ENCODE results near the gene DSCAM.

The DSCAM gene

DNA sequence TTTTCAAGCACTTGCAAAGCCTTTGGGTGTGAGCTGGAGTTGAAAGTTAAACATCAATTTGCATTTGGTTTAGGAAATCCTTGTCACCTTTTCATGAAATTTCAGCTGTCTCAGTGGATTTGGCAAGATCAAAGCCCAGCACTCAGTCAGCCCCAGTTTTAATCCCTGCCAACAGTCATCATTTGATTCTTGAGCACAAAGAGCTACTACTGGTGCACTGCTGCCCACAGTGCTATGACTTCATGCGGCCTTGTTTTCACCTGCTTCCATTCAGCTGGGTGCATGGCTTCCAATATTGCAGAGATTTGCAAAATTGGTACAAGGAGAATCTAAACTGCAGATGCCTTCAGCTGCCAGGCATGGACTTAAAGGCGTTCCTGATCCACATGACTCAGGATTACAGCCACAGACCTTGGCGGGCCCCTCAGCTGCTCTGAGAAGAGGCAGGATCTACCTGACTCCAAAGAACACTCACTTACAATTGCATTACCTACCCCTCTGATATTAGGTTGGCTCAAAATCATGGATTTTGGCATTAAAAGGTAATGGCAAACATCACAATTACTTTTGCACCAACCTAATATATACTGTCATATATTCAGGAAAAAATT is 259.1 kb downstream of the DSCAM start:
- no peak for DNase-seq

- no peak for DNase-seq
Measured at GRCh38 chr21:40586575-40586974, 260.4 kb downstream of the DSCAM start.

DNA sequence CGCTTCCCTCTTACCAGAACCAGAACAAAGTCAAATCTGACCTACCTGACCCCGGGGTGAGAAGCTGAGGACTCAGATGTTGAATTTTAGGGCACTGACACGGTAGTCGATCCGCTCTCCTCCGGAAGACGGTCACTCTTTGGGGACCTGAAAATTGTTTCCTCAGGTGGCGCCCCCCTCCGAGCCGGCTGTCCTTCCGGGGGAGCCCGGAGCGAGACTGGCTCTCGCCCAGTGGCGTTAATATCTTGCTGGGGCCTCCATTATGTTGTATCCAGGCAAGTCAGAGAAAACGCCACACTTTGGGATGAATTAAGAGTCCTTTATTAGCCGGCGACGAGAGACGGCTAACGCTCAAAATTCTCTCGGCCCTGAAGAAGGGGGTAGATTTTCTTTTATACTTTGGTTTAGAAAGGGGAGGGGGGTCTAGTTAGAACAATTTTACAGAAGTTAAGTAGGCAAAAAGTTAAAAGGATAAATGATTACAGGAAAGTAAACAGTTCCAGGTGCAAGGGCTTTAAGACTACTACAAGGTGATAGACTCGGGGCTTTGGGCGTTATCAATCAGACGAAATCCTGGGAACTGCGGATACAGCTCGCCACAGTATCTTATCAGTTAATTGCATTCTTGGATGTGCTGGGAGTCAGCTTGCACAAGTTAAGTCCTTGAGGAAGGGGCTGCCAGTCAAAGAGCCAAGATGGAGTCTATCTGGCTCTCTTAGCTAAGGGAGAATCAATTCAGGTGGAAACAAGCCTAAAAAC is 269.5 kb downstream of the DSCAM start:
- DNase-seq: no peak

- no peak for DNase-seq
Measured at GRCh38 chr21:40575976-40576375, 271.0 kb downstream of the DSCAM start.

DNA sequence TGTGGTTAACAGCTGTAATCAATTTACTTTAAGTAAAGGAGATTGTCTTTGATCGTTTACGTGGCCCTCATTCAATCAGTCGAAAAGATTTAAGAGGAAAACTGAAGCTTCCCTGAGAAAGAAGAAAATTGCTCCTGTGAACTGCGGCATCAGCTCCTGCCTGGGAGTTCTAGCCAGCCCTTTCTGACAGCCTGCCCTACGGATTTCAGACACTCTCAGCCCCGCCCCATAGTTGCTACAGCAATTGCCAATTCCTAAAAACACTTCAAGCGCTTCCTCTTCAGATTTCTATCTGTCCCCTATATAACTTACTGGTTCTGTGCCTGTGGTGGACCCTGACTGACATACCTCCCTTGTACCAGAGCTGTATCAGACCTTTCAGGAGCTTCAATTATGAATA is 277.6 kb downstream of the DSCAM start:
- DNase-seq: no peak

DNA sequence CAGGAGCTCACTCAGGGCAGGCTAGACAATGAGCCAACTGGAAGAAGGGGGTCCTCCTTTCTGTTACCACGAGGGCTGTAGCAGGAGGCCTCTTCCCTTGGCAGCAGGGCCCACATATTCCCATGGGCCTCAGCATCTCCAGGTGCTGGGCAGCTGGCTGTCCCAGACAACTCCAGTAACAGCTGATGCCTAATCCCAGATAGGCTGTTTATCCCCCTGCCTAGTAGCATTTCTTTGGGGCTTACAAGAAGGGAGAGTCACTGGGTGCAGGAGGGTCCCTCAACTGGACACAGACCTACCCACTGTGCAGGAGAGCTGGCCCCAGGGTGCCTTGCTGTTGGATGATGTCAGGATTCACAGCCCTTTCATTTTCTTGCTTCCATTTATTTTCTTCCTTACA is 278.2 kb downstream of the DSCAM start:
- DNase-seq: no peak

DNA sequence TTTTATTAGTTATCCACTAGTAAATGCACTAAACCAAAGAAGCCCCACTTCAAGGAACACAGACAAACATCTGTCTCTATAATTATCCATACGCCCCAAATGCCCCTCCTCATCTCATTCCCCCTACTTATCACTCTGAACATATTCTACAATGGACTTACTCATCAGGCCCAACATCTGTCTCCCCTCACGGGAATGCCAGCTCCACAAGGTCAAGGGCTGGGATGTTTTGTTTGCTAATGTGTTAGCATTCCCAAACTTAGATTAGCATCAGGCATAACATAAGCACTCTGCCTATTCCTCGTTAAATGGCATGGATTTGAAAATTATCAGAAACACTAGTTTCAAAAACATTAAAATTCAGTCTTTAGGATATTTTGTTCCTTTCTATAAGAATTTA is 279.5 kb downstream of the DSCAM start:
- no peak for DNase-seq

DNA sequence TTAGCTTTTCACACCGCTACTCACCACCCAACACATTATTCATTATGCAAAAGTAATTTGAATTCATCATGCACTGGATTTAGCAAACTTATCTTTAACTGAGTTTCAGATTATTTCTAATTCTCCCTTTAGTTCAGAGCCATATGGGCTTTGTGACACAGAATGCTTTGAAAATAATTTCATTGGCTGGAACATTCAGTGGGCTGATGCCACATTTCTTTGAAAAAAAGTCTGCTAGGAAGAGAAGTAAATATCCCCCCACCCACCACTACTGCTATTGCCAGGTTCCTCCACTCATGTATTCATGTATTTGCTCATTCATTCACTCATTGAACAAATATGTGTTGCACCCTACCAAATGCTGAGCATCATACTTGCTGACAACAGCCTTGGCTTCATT is 280.5 kb downstream of the DSCAM start:
- DNase-seq: no peak

- no peak for DNase-seq
Measured at GRCh38 chr21:40564318-40564717, 282.6 kb downstream of the DSCAM start.

- no peak for DNase-seq
Measured at GRCh38 chr21:40563900-40564299, 283.1 kb downstream of the DSCAM start.

DNA sequence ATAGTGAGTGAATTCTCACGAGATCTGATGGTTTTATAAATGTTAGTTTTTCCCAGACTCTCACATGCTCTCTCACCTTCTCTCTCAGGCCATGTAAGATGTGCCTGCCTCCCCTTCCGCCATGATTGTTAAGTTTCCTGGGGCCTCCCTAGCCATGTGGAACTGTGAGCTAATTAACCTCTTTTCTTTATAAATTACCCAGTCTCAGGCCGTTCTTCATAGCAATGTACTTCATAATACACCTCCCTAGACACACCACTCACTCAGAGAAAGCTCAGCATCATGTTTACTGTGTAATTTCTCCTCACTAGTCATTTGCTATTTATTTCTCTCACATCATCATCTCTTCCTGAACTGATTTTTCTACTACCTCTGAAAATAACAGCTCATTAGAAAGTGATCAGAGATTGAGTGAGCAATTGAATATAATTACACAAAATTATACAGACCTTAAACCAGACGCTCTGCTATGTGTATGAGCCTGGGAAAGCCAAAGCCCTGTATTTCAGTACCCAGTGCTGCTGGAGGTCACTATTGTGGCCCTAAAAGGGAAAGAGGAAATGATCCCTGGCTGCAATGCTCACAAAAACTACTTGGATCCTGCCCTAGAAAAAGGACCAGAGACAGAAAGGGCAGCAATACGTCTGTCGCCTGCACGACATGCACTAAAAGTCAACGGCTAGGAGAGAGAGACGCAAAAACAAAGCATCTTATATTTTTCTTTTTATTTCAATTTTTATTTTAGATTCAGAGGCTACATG is 284.5 kb downstream of the DSCAM start:
- no peak for DNase-seq

GRCh38 chr21:40556442-40556968 is 290.5 kb downstream of the DSCAM start:
- no peak for DNase-seq

- no peak for DNase-seq
Measured at GRCh38 chr21:40555021-40555528, 291.9 kb downstream of the DSCAM start.

DNA sequence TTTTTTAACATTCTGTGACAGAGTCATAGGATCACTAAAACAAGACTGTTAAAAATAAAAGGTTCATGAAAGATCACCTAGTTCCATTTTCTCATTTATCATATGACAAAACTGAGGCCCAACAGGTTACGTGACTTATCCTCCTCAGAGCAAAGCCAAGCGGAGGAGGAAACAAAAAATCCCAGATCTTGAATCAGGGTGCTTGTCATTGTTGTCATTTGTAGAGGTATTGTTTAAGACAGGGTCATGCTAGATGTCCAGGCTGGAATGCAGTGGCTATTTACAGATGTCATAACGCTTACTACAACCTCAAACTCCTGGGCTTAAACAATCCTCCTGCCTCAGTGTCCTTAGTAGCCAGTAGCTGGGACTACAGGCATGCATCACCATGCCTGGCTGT is 293.2 kb downstream of the DSCAM start:
- DNase-seq: no peak

GRCh38 chr21:40547906-40548513 is 298.9 kb downstream of the DSCAM start:
- DNase-seq: no peak

DNA sequence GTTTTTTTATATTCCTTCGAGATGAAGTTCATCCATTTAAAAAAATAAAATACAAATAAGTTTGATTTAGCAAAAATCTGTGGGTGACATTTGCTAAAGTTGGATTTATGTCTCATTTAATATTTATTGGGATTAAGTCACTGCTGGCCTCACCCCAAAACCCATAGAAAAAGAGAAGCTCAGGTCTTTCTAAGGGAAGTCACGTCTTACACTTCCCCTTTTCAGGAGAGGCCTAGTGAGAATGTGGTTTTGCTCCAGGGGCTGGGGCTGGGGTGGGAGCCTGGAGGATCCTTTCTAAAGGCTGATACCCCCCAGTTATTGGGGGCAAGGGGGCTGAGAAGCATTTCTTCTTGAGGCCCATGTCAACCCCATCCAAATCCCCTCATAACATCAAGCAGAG is 300.3 kb downstream of the DSCAM start:
- no peak for DNase-seq

- DNase-seq: no peak
Measured at GRCh38 chr21:40540216-40540615, 306.7 kb downstream of the DSCAM start.

- DNase-seq: no peak
Measured at GRCh38 chr21:40534886-40535285, 312.1 kb downstream of the DSCAM start.

DNA sequence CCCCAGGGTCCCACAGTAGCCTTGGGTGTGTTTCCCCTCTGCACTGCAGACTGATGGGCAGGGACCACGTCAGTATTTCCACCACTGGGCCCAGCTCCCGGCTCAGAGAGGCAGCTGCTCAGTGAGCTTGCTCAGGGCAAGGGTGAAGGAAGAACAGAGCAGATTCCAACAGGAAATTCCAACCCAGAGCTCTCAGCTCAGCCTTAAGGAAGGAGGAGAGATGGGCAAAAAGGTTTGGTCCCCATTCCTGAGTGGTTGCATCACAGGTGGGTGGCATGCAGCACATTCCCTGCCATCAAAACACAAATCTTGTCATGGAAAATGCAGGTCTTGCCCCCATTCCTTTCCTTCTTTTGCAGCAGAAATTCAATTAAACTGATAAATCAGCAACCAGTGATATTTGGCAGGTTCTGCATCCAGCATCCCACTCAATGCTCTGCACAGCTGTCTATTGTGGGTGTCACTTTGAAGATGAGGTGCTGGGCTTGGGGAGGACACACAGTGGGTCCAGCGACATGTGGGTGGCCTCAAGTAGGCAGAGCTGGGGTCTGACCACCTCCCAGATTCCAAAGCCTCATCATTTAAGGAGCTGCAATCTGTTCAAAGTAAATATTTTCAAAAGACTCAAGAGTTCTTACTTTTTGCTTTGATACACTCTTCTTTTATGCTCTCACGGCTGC is 315.4 kb downstream of the DSCAM start:
- DNase-seq: no peak

GRCh38 chr21:40531016-40531415 is 315.9 kb downstream of the DSCAM start:
- DNase-seq: no peak

DNA sequence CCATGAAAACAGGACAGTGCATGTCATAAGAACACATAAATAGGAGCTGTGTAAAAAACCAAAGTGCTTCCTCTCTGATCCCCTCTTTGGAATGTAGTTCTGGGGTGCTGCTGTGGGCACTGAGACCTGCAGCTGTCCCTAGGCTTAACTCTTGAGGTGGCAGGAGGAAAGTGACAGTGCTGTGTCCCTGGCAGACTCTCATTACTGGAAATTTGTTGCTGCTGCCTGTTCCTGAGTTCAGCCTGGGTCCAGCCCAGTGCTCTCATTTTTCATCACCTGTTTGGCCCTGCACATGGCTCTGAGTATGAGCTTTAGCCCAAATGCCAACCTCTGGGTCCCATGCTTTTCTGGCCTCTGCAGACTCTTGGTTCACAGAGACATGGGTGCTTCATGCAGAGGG is 329.3 kb downstream of the DSCAM start:
- DNase-seq: no peak

GRCh38 chr21:40516335-40516734 is 330.6 kb downstream of the DSCAM start:
- DNase-seq: no peak

- DNase-seq: no peak
Measured at GRCh38 chr21:40512590-40512989, 334.4 kb downstream of the DSCAM start.
